ENCODE measurements around the gene MSANTD3. TPM values are rescaled to one million over a fixed set of nuclear protein-coding genes. Genes with fewer than 3 reads are reported as not detected.
A peak's percentile ranks its signal among the peaks of the same experiment; 100 is the strongest.

The MSANTD3 gene
- total RNA-seq, 1 experiment from 2014 or later, result 35.7 TPM

DNA sequence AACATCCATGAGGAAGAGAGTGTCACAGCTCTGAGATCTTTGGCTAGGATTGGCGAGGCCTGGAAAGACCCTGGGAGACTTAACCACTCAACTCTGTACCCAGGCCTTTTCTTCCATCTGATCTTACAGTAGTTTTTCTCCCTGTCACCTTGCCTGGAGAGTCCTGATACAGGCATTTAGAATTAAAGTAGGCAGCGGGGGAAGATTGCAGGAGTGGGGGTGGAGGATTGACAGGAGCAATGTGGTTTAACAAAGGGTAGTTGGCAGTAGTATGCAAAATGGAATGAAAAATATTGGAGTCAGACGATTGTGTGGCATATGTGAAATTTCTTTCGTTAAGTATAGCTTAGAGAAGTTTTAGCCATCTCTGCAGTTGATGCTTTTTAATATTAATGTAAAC, 62.9 kb downstream of the MSANTD3 start:
- no peaks in the 10 kb centered on the region for H4K20me1 ChIP-seq (ENCODE audit: control insufficient read depth, insufficient read depth, insufficient read length)
- H3K9ac ChIP-seq (ENCODE audit: extremely low read depth, insufficient read length, low read length), result no peak overlapping the region
- WGBS (ENCODE audit: extremely low coverage, insufficient read length, low lambda C conversion rate), result no CpG with 5 or more reads among the region's 4 CpGs

More for the DNA sequence above, 62.9 kb downstream of the MSANTD3 start:
- Histone ChIP-seq H2BK12ac (ENCODE audit: insufficient read length, low read depth, low read length) (no peak overlapping the region), H3T11ph (ENCODE audit: low read length) (no peak overlapping the region), H3K23ac (ENCODE audit: insufficient read length, low read depth, low read length) (no peak overlapping the region), H3K79me1 (ENCODE audit: insufficient read depth, low read depth, low read length, poor library complexity, severe bottlenecking) (peaks cover 19% of the 10 kb centered on the region), H3K79me2 (ENCODE audit: insufficient read depth, low read length) (peaks cover 29% of the 10 kb centered on the region; the same call in 1 of the 2 replicates), H4K8ac (replicated peaks; ENCODE audit: insufficient read length, low read depth, low read length) (no peak overlapping the region), H3K27ac (ENCODE audit: insufficient read length, low read depth, low read length) (no peak overlapping the region), H3K27me3 (ENCODE audit: insufficient read depth, low read length) (no peaks in the 10 kb centered on the region), H3K56ac (ENCODE audit: insufficient read length, low read depth, low read length) (no peak overlapping the region), H2AFZ (ENCODE audit: low read length) (no peak overlapping the region), H4K91ac (ENCODE audit: insufficient read length, low read depth, low read length) (no peak overlapping the region), H2BK120ac (ENCODE audit: low read depth, low read length, poor library complexity, severe bottlenecking) (no peak overlapping the region), H2BK15ac (ENCODE audit: low read depth, low read length) (no peak overlapping the region), H2BK20ac (ENCODE audit: low read depth, low read length, poor library complexity, severe bottlenecking) (no peak overlapping the region), H2AK5ac (ENCODE audit: insufficient read length, low read length) (no peak overlapping the region), H3K4ac (ENCODE audit: low read depth, low read length) (no peak overlapping the region), H3K9me3 (ENCODE audit: control insufficient read depth, low read depth, low read length) (no peaks in the 10 kb centered on the region), H3K23me2 (ENCODE audit: insufficient read length, low read depth, low read length, poor library complexity, severe bottlenecking) (no peaks in the 10 kb centered on the region), H2BK5ac (ENCODE audit: insufficient read length, low read length) (no peak overlapping the region), H3K18ac (ENCODE audit: insufficient read length, low read depth, low read length) (no peak overlapping the region), H3K4me2 (ENCODE audit: insufficient read depth, insufficient read length, low read length) (no peak overlapping the region), H3K4me1 (ENCODE audit: insufficient read depth, low read length) (peaks cover 11% of the 10 kb centered on the region; the same call in 1 of the 2 replicates), H3K14ac (ENCODE audit: insufficient read depth, low read length) (no peak overlapping the region), H4K5ac (ENCODE audit: insufficient read length, low read depth, low read length) (no peak overlapping the region)
- H3K4me1 Mint-ChIP-seq, result peaks cover 33 to 55% of the 10 kb centered on the region in 2 experiments
- DNase-seq, result no peak
- no peaks in the 10 kb centered on the region; a peak in 1 of 7 replicates for H3K36me3 Mint-ChIP-seq (ENCODE audit: insufficient read depth in 1 of 3, low read depth in 3 of 3)
- H3K9me3 Mint-ChIP-seq, result no peaks in the 10 kb centered on the region; a peak in 1 of 5 replicates
- H3K27ac Mint-ChIP-seq, result peak overlapping the region in 1 of 3 experiments; percentile 38; a peak in 2 of 7 replicates
- no peak overlapping the region for H3K4me3 Mint-ChIP-seq
- H3K27me3 Mint-ChIP-seq (ENCODE audit: low read depth), result no peaks in the 10 kb centered on the region
- TF ChIP-seq, protein P1, sequence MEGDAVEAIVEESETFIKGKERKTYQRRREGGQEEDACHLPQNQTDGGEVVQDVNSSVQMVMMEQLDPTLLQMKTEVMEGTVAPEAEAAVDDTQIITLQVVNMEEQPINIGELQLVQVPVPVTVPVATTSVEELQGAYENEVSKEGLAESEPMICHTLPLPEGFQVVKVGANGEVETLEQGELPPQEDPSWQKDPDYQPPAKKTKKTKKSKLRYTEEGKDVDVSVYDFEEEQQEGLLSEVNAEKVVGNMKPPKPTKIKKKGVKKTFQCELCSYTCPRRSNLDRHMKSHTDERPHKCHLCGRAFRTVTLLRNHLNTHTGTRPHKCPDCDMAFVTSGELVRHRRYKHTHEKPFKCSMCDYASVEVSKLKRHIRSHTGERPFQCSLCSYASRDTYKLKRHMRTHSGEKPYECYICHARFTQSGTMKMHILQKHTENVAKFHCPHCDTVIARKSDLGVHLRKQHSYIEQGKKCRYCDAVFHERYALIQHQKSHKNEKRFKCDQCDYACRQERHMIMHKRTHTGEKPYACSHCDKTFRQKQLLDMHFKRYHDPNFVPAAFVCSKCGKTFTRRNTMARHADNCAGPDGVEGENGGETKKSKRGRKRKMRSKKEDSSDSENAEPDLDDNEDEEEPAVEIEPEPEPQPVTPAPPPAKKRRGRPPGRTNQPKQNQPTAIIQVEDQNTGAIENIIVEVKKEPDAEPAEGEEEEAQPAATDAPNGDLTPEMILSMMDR (conservative IDR thresholded peaks at IDR 0.05), result no peak
